Cardiac fibroblast (primary cell): ENCODE data around the gene RABGGTA.
"Not testable (repeated sequence)": the region's sequence is repeated elsewhere in the genome, so short reads cannot be mapped to it uniquely, and the experiment has no call there.

ENCODE experiments used
- DNase-seq, 2 donors: peaks; one replicate each; pipeline versions ENCODE4 v3.0.0 to v3.0.0-alpha.2; 2010; ENCODE audit warnings: low read depth in 2 of 2
- H3K4me3 ChIP-seq, 2 donors: replicated peaks in 1 of 2; 1 replicate in 1 of 2; 2 replicates in 1 of 2; pipeline ENCODE4 v1.5.1; 2011; ENCODE audit warnings: low read depth in 2 of 2, low read length in 2 of 2, mild to moderate bottlenecking in 2 of 2, moderate library complexity in 1 of 2
- CTCF ChIP-seq: IDR thresholded peaks from one replicate; pipeline ENCODE4 v1.5.1; 2011; ENCODE audit warnings: low read depth, mild to moderate bottlenecking, low read length, inconsistent platforms

RABGGTA gene

GRCh38 chr14:24224618-24225071 lies 46.8 kb downstream of the RABGGTA start:
- H3K4me3 ChIP-seq = no peak overlapping the region
- DNase-seq = peak; percentile 87 to 96
- no peak for TF ChIP-seq CTCF

DNA sequence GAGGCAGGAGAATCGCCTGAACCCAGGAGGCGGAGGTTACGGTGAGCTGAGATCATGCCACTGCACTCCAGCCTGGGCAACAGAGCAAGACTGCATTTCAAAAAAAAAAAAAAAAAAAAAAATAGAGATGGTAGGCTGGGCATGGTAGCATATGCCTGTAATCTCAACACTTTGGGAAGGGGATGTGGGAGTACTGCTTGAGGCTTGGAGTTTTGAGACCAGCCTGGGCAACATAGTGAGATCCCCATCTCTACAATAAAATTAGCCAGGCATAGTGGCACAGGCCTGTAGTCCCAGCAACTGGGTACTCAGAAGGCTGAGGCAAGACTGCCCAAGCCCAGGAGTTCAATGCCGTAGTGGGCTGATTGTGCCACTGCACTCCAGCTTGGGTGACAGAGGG lies 48.4 kb downstream of the RABGGTA start:
- not testable (repeated sequence) for DNase-seq, H3K4me3 ChIP-seq

GRCh38 chr14:24219521-24219920 lies 51.9 kb downstream of the RABGGTA start:
- DNase-seq = no peak
- H3K4me3 ChIP-seq = no peak overlapping the region
- no peak for TF ChIP-seq CTCF

- TF ChIP-seq CTCF = no peak
- DNase-seq = no peak
- no peak overlapping the region for H3K4me3 ChIP-seq
Observed at GRCh38 chr14:24219080-24219479, 52.3 kb downstream of the RABGGTA start.

- not testable (repeated sequence) for H3K4me3 ChIP-seq, DNase-seq
Observed at GRCh38 chr14:24216876-24217275, 54.5 kb downstream of the RABGGTA start.

DNA sequence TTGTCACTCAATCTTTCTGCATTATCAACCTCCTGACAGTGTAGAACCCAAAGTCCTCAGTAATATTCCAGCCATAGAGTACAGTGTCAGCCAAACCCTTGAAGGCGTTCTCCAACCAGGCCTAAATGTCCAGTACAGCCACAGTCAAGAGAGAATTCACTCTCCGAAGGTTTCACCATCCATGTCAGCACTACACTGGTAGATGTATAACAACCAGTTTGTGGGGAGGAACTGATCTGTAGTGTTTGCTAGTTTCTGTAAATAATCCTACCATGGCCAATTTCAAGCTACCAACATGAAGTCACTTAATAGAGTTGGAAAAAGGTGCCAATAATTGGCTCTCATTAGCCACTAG lies 55.1 kb downstream of the RABGGTA start:
- DNase-seq = no peak
- TF ChIP-seq CTCF = no peak
- H3K4me3 ChIP-seq = peak overlapping the region; percentile 75
